Stimulated activated CD8-positive, alpha-beta memory T cell treated with anti-CD3 and anti-CD28 coated beads, Interleukin-4, amount 100 ng/mL, for 1 hour (primary cell): ENCODE results near the gene GLTP.

Experiments used
- DNase-seq, 2 donors: peaks; one replicate each; pipeline ENCODE4 v3.0.0-alpha.2; 2020; ENCODE audit warnings: low read depth in 2 of 2, low spot score in 1 of 2

GLTP gene

GRCh38 chr12:109822951-109823411, 57.4 kb downstream of the GLTP start:
- DNase-seq: no peak

DNA sequence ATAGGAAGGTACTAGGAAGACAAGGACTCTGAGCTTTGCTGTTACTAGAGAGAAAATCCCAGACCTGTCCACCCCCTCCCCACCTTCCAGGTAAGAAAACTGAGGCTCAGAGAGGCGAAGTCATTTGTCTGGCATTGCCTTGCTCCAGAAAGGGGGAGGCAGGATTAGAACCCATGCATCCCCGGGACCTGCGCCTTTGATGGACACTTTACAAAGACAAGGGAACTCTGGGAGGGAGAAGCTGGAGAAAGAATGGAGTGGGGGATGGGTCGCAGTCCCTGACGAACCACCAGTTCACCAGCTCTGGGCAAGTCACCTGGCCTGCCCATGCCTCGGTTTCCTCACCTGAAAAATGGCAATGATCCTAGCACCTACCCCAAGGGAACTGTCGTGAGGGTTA, 57.9 kb downstream of the GLTP start:
- no peak for DNase-seq

- DNase-seq: no peak
These were observed 58.4 kb downstream of the GLTP start for GRCh38 chr12:109821968-109822367.

GRCh38 chr12:109820816-109821381, 59.4 kb downstream of the GLTP start:
- no peak for DNase-seq

GRCh38 chr12:109818905-109819500, 61.3 kb downstream of the GLTP start:
- no peak for DNase-seq

DNA sequence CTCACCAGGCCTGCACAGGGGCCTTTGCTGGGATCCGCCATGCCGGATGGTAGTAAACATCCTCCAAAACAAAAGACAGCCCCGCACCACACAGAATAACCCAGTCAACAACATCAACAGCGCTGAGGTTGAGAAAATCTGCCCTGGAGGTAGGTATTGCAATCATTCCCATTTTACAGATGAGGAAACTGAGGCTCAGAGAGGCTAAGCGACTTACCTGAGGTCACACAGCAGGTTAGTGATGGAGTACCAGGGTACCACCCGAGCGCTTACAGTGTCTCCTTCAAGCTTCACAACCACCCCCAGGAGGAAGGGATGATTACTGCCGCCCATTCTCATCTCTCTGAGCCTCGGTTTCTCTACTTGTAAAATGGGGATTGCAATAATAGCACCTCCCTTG, 62.1 kb downstream of the GLTP start:
- DNase-seq: no peak

DNA sequence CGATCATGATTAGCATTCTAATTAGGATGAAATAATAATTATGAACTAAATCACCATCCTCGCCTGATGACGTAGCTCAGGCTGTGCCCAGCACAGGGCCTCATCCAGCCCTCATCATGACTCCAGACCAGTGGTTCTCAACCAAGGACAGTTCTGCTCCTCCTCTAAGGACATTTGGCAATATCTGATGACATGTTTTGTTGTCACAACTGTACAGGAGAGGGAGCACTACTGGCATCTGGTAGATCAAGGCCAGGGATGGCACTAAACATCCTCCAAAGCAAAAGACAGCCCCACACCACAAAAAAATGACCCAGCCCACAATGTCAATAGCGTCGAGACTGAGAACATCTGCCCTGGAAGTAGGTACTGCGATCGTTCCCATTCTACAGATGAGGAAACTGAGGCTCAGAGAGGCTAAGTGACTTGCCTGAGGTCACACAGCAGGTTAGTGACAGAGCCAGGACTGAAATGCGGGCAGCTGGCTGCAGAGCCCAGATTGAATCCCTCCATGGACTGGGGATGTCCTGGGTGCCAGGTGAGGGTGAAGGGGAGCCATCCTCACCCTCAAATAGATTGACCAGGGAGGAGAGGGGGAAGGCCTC, 62.6 kb downstream of the GLTP start:
- DNase-seq: no peak

GRCh38 chr12:109816870-109817269, 63.5 kb downstream of the GLTP start:
- DNase-seq: no peak

DNA sequence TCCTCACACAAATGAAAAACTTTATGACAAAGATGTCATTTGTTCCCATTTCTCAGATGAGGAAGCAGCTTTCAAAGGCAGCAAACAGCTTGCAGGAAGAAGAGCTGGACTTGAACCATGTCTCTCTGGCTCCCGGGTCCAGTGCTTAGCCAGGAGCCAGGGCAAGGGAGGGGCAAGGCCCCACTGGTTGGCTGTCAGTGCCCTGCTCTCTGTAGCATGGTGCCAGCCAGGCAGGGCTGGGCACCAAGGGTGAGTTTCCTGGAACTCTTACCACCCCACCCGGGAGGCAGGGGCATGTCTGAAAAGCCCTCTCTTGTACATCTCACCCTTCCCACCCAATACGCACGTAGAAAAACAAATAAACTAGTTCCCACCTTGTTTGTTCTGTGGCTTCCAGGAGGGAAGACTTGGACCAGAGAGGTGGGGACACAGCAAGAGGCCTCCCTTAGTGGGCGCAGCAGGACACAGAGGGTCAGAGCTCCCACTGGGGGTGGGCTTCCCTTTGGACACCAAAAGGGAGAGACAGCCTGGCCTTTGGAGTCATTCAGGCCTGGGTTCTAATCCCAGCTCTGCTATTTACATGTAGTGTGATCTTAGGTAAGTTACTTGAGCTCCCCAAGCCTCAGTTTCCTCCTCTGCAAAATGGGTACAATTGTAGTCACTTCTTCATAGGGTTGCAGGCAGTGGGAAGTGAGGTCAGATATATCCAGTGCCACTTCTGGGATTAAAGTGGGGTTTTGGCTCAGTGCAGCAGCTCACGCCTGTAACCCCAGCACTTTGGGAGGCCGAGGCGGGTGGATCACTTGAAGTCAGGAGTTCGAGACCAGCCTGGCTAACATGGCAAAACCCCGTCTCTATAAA, 64.4 kb downstream of the GLTP start:
- no peak for DNase-seq

- no peak for DNase-seq
These were observed 65.1 kb downstream of the GLTP start for GRCh38 chr12:109815225-109815624.

- DNase-seq: no peak
These were observed 65.7 kb downstream of the GLTP start for GRCh38 chr12:109814600-109815150.

- DNase-seq: no peak
These were observed 66.4 kb downstream of the GLTP start for GRCh38 chr12:109813810-109814416.

DNA sequence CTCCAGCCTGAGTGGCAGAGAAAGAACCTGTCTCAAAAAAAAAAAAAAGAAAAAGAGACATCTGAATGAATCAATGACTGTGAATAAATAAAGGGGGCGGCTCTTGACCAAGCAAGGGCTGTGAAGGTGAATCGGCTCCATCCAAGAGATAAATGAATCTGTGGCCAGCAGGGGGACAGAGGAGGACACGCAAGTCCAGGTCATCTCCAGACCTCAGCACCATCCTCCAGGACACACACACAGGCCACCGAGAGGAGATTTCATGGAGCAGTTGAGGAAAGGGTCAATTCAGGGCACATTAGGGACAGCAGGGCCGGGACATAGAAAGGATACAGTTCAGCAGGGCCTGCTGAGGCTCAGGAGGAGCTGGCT, 68.7 kb downstream of the GLTP start:
- DNase-seq: no peak

GRCh38 chr12:109810954-109811623, 69.3 kb downstream of the GLTP start:
- no peak for DNase-seq

DNA sequence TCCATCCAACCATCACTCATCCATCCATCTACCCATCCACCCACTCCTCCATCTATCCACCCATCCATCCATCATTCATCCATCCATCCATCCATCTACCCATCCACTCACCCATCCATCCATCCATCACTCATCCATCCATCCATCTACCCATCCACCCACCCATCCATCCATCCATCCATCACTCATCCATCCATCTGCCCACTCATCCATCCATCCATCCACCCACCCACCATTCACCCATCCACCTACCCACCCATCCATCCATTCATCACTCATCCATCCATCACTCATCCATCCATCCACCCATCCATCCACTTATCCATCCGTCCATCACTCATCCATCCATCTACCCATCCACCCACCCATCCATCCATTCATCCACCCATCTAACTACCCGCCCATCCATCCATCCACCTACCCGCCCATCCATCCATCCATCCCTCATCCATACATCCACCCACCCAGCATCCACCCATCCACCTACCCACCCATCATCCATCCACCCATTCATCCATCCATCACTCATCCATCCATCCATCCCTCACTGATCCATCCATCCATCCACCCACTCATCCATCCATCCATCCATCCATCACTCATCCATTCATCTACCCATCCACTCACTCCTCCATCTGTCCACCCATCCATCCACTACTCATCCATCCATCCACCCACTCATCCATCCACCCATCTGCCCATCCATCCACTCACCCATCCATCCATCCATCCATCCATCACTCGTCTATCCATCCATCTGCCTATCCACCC, 71.3 kb downstream of the GLTP start:
- no peak for DNase-seq

DNA sequence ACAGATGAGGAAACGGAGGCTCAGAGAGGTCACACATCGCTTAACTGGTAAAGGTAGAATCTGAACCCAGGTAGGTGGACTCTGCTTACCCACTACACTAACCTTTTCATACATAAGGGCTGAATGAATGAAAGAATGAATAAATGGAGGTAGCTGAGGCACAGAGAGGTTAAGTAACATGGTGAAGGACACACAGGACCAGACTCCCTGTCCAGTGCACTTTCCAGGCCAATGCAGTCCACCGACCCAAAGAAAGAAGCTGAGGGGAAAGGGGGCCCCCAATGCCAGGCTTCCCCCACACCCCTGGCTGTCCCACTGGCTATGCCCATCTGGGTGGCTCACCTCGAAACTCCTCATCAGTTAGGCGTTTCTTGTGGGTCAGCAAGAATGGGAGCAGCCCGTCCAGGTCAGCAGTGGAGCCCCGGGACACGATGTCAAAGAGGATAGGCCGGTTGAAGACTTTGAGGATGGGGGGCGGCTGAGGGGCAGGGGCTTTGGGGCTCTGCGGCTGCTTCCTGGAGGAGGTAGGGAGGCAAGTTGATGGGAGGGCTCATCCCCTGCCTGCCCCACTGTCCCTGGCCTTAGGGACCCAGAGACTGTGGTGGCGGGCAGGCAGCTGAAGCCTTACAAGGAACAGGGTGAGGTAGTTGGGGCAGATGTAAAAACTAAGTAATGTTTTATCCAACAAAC, 72.2 kb downstream of the GLTP start:
- no peak for DNase-seq

DNA sequence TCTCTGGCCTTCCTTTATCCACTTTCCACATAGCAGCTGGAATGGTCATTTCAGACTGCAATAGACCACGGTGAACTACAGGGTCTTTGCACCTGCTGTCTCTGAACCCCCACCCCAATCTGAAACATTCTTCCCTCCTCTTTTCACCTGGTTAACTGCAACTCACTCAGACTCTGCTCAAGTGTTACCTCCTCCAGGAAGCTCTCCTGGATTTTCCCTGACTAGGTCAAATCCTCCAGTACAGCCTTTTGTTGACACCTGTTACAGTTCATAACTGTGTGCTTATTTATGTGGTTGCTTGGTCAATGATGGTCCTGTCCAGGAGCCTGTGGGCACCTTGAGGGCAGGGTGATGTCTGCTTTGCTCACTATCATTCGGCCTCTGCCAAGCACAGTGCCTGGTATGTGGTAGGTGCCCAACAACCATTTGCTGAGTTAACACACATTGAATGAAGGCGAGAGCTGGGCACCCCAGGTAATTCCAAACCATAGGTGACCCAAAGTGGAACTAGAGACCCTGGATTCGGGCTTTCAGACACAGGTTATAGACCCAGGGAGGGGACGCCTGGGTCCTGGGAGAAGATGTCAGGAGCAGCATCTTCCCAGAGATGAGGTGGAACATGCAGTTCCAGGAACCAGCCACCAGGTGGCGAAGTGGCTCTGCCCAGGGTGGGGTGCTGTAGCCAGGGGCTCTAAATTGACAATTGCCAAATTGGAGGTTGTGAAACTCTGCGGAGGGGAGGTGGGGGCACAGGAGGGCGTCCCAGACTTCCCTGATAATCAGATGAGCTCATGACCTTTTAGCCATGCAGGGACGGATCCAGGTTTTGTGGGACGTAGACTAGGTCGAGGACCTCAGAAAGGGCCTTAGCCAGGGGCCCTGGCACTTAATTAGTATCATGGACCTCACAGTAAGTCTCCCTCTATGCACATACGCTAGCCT, 75.2 kb downstream of the GLTP start:
- DNase-seq: peak; percentile 48 to 52

GRCh38 chr12:109803678-109804077, 76.7 kb downstream of the GLTP start:
- no peak for DNase-seq
